Endothelial cell of umbilical vein (primary cell): Measurements from ENCODE around the gene PDGFRB. TPM values are rescaled to one million over a fixed set of nuclear protein-coding genes. Genes with fewer than 3 reads are reported as not detected.

Source experiments
- BruUV-seq: library from RNA; stranded (reverse); fragments of 400-500 nt; replicated peaks from 2 replicates; lab custom pipeline; 2021; lab: Mats Ljungman, UMichigan
- CTCF ChIA-PET: fragments of 300-600, 350-600 bp; sonication (Branson Sonifier 250); formaldehyde crosslinking; loops from one replicate; lab custom pipeline; 2021; ENCODE audit warnings: antibody characterized with exemption, inconsistent platforms; lab: Charles Lee
- POLR2A ChIA-PET: fragments of 300-600, 350-600 bp; sonication (Branson Sonifier 250); formaldehyde crosslinking; loops from one replicate; lab custom pipeline; 2021; ENCODE audit warnings: antibody characterized with exemption, inconsistent platforms; lab: Charles Lee
- DNase-seq: peaks from one replicate; pipeline ENCODE4 v3.0.0-alpha.2; 2011; ENCODE audit warnings: low read depth, low spot score
- FAIRE-seq: peaks from 2 replicates; lab custom pipeline; 2011; peaks lifted over from hg19 to GRCh38; lab: Jason Lieb, UNC
- H2AFZ ChIP-seq: 2 replicates; pipeline ENCODE4 v1.6.0; 2012; ENCODE audit warnings: low read depth, low read length, control low read depth, inconsistent platforms
- H3K27ac ChIP-seq: 2 replicates; pipeline ENCODE4 v1.5.1; 2011; ENCODE audit warnings: low read depth, mild to moderate bottlenecking, control low read depth, low read length, moderate library complexity; ENCODE audit not compliant: insufficient read depth
- H3K27me3 ChIP-seq, 2 experiments: 2 replicates each; pipeline versions ENCODE4 v1.6.0 to v1.6.1; 2011; ENCODE audit warnings: low read length in 2 of 2, mixed read lengths in 1 of 2; ENCODE audit not compliant: control insufficient read depth in 2 of 2, insufficient read depth in 2 of 2
- H3K36me3 ChIP-seq, 2 experiments: 2 replicates in 1 of 2; 3 replicates in 1 of 2; pipeline ENCODE4 v1.5.1; 2011; ENCODE audit warnings: low read length in 2 of 2, mild to moderate bottlenecking in 1 of 2, moderate library complexity in 1 of 2; ENCODE audit not compliant: control insufficient read depth in 2 of 2, insufficient read depth in 2 of 2; ENCODE audit errors: extremely low read depth in 1 of 2
- H3K4me1 ChIP-seq: 3 replicates; pipeline ENCODE4 v1.5.1; 2011; ENCODE audit warnings: mild to moderate bottlenecking, low read length; ENCODE audit not compliant: control insufficient read depth, insufficient read depth; ENCODE audit errors: extremely low read depth
- H3K4me2 ChIP-seq: 2 replicates; pipeline ENCODE4 v1.6.1; 2011; ENCODE audit warnings: low read length, control low read depth, mixed read lengths; ENCODE audit not compliant: insufficient read depth
- H3K4me3 ChIP-seq, 3 experiments: fragments of 200-600 bp in 1 of 3; sonication (generic), shearing (Covaris generic) in 1 of 3; replicated peaks in 1 of 3; 2 replicates each; pipeline ENCODE4 v1.5.1; 2011 to 2016; ENCODE audit warnings: control low read depth in 3 of 3, low read length in 3 of 3, mild to moderate bottlenecking in 2 of 3, inconsistent platforms in 1 of 3, low read depth in 1 of 3, moderate library complexity in 1 of 3; ENCODE audit not compliant: insufficient read depth in 1 of 3
- H3K79me2 ChIP-seq: 2 replicates; pipeline ENCODE4 v1.6.0; 2012; ENCODE audit warnings: low read length, inconsistent platforms; ENCODE audit not compliant: control insufficient read depth, insufficient read depth
- H3K9ac ChIP-seq: replicated peaks from 2 replicates; pipeline ENCODE3; 2011; ENCODE audit warnings: low read length, control low read depth; ENCODE audit not compliant: insufficient read depth; ENCODE audit errors: extremely low read depth
- H3K9me1 ChIP-seq: replicated peaks from 3 replicates; pipeline ENCODE4 v1.6.0; 2011; ENCODE audit warnings: mild to moderate bottlenecking, low read length; ENCODE audit not compliant: control insufficient read depth, insufficient read depth; ENCODE audit errors: extremely low read depth
- H3K9me3 ChIP-seq: replicated peaks from 2 replicates; pipeline ENCODE4 v1.5.1; 2012; ENCODE audit warnings: low read length, inconsistent platforms; ENCODE audit not compliant: control insufficient read depth, insufficient read depth
- H4K20me1 ChIP-seq: replicated peaks from 2 replicates; pipeline ENCODE3; 2011; ENCODE audit warnings: mild to moderate bottlenecking, low read length; ENCODE audit not compliant: control insufficient read depth, insufficient read depth; ENCODE audit errors: extremely low read depth
- CTCF ChIP-seq, 2 donors: IDR thresholded peaks; 1 replicate in 1 of 2; 2 replicates in 1 of 2; pipeline ENCODE4 v1.5.1; 2011; ENCODE audit warnings: low read length in 2 of 2, mild to moderate bottlenecking in 2 of 2, moderate library complexity in 2 of 2, control low read depth in 1 of 2, inconsistent platforms in 1 of 2, low read depth in 1 of 2; ENCODE audit not compliant: insufficient read depth in 1 of 2; ENCODE audit errors: extremely low read depth in 1 of 2
- EZH2 ChIP-seq: IDR thresholded peaks from 2 replicates; pipeline ENCODE4 v1.6.1; 2012; ENCODE audit warnings: borderline replicate concordance, low read depth, mild to moderate bottlenecking, moderate library complexity, low read length, inconsistent platforms; ENCODE audit not compliant: severe bottlenecking
- FOS ChIP-seq: IDR thresholded peaks from 2 replicates; pipeline ENCODE4 v1.6.1; 2011; ENCODE audit warnings: mild to moderate bottlenecking, low read length, moderate library complexity, borderline replicate concordance; ENCODE audit not compliant: insufficient read depth
- GATA2 ChIP-seq: IDR thresholded peaks from 2 replicates; pipeline ENCODE4 v1.7.0; 2011; ENCODE audit warnings: low read depth, mild to moderate bottlenecking, moderate library complexity, mixed read lengths, low read length; ENCODE audit not compliant: insufficient read length, insufficient read depth
- JUN ChIP-seq: IDR thresholded peaks from 2 replicates; pipeline ENCODE4 v1.6.1; 2011; ENCODE audit warnings: borderline replicate concordance, low read depth; ENCODE audit not compliant: insufficient read length, insufficient read depth
- MAX ChIP-seq: IDR thresholded peaks from 2 replicates; pipeline ENCODE4 v1.6.1; 2011; ENCODE audit not compliant: insufficient read depth, insufficient read length
- MYC ChIP-seq: IDR thresholded peaks from one replicate; pipeline ENCODE4 v1.6.1; 2011; ENCODE audit warnings: mild to moderate bottlenecking, low read depth, low read length
- POLR2A ChIP-seq: IDR thresholded peaks from 2 replicates; pipeline ENCODE4 v1.6.1; 2012; ENCODE audit warnings: low read depth, mild to moderate bottlenecking, control low read depth, low read length
- POLR2AphosphoS5 ChIP-seq: IDR thresholded peaks from 2 replicates; pipeline ENCODE4 v1.6.1; 2012; ENCODE audit warnings: low read depth, mild to moderate bottlenecking, control low read depth, low read length, moderate library complexity; ENCODE audit not compliant: insufficient read depth
- dilution Hi-C: fragments of 300-500 bp; cut with MboI; formaldehyde crosslinking; loops from one replicate; pipeline ENCODE4 v1.15.0; 2019; ENCODE audit warnings: low sequenced_read_pairs; ENCODE audit not compliant: extremely low pct_ligation_motif_present
- intact Hi-C: fragments of 100-400 bp; cut with micrococcal nuclease; formaldehyde crosslinking; loops from one replicate; pipeline ENCODE4 v1.10.0; 2022
- polyA plus RNA-seq, 4 experiments: library from polyadenylated mRNA; depleted of rRNA in 3 of 4; stranded (reverse) in 3 of 4; unstranded in 1 of 4; fragments of >200 nt; gene quantifications; 2 replicates each; pipeline versions ENCODE4 v1.2.1 to v1.2.3, GENCODE V29; 2011 to 2012; ENCODE audit warnings: missing spikeins in 1 of 4
- total RNA-seq: library from RNA; stranded (reverse); gene quantifications from 2 replicates; pipeline ENCODE4 v1.2.3, GENCODE V29; 2021

PDGFRB gene
- total and polyA plus RNA-seq, 2 donors (not counting 3 experiments of a cell fraction or from before 2014, with no cell fraction given): 1.4 to 1.7 TPM

- Histone ChIP-seq H3K4me3 (no peak overlapping the region), H3K9ac (no peak overlapping the region), H3K9me3 (no peaks in the 10 kb centered on the region), H3K27ac (no peak overlapping the region), H4K20me1 (no peaks in the 10 kb centered on the region), H3K79me2 (no peaks in the 10 kb centered on the region), H3K4me2 (no peak overlapping the region), H3K4me1 (peaks cover 5% of the 10 kb centered on the region), H3K36me3 (no peaks in the 10 kb centered on the region), H3K27me3 (peaks cover 0 to 4% of the 10 kb centered on the region in 2 experiments), H2AFZ (no peak overlapping the region), H3K9me1 (no peaks in the 10 kb centered on the region)
- intact Hi-C loops: no loop called here
- TF ChIP-seq MAX (no peak), GATA2 (no peak), CTCF (IDR thresholded peaks at IDR 0.05; ENCODE audit: extremely low read depth in 1 of 2, insufficient read depth in 1 of 2, low read depth in 1 of 2, low read length in 2 of 2) (no peak), MYC (no peak), EZH2 (no peak), POLR2AphosphoS5 (no peak), POLR2A (no peak), JUN (no peak), FOS (no peak)
- ChIA-PET CTCF (interaction anchor here (1.0 kb wide), 1 partner anchor 8 kb away, joined by 3 read pairs; the partner anchor contains the start of gene PDGFRB), POLR2A (no interaction called here)
- FAIRE-seq (no peak), DNase-seq (no peak)
- no TSS peak for BruUV-seq
- dilution Hi-C loops: no loop called here
Measured at GRCh38 chr5:150147670-150148069, 8.0 kb downstream of the PDGFRB start.
